Nephron progenitor cell (in vitro differentiated cells): ENCODE results near the gene TMPRSS6.
A peak's percentile ranks its signal among the peaks of the same experiment; 100 is the strongest.

Experiments used
- DNase-seq: peaks from one replicate; pipeline ENCODE4 v3.0.0; 2021
- H3K27ac Mint-ChIP-seq: 2 replicates; pipeline ENCODE4 v1.8.0; 2021; ENCODE audit warnings: mild to moderate bottlenecking, moderate library complexity, mixed read lengths
- H3K27me3 Mint-ChIP-seq: 2 replicates; pipeline ENCODE4 v1.8.0; 2021; ENCODE audit warnings: mild to moderate bottlenecking, low read depth, mixed read lengths; ENCODE audit not compliant: poor library complexity
- H3K36me3 Mint-ChIP-seq: 2 replicates; pipeline ENCODE4 v1.8.0; 2021; ENCODE audit warnings: low read depth, mixed read lengths
- H3K4me1 Mint-ChIP-seq: 2 replicates; pipeline ENCODE4 v1.8.0; 2021; ENCODE audit warnings: mixed read lengths
- H3K4me3 Mint-ChIP-seq: 2 replicates; pipeline ENCODE4 v1.8.0; 2021; ENCODE audit warnings: mild to moderate bottlenecking, moderate library complexity, mixed read lengths
- H3K9me3 Mint-ChIP-seq: 2 replicates; pipeline ENCODE4 v1.8.0; 2021; ENCODE audit warnings: mild to moderate bottlenecking, moderate library complexity, mixed read lengths
- TF ChIP-seq, protein P1 (sequence below): fragments of 200-600 bp; sonication (generic); IDR thresholded peaks from 2 replicates; pipeline ENCODE4 v1.5.0; 2021; ENCODE audit warnings: antibody characterized with exemption

Gene TMPRSS6

DNA sequence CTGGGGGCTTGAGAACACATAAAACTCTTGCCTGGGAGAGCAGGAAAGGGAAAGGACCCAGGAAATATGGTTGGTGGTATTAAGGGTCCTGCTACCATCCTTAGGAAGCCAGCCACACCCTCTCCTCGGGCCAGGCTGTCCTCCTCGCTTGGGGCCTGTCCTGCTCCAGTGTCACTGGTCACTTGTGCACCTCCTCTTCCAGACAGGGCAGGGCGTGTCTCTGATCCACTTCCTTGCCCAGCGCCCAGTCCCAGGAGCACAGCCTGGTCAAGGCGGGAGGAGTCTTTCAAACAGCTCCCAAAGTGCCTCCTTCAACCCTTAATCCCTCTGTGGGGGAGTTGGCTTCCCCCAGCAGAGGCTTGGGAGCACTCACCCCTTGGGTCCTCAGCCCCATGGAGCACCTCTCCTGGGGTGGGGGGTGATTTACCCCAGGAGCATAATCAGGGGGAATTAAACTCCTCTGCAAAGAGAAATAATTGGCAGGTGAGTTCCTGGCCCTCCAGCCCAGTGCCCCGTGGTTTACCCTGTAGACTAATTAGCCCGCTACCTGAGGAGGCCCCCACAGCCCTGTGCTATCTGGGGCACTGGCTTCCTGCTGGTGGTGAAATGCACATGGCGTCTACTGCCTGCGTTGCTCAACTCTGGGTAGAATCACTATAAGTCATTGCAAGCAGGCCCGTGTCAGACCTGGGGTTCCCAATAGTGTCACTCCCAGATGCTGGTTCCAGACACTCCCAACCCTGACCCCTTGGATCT, 8.0 kb downstream of the TMPRSS6 start:
- no peak for DNase-seq
- H3K27me3 Mint-ChIP-seq: peaks cover 55% of the 10 kb centered on the region
- TF ChIP-seq, protein P1, sequence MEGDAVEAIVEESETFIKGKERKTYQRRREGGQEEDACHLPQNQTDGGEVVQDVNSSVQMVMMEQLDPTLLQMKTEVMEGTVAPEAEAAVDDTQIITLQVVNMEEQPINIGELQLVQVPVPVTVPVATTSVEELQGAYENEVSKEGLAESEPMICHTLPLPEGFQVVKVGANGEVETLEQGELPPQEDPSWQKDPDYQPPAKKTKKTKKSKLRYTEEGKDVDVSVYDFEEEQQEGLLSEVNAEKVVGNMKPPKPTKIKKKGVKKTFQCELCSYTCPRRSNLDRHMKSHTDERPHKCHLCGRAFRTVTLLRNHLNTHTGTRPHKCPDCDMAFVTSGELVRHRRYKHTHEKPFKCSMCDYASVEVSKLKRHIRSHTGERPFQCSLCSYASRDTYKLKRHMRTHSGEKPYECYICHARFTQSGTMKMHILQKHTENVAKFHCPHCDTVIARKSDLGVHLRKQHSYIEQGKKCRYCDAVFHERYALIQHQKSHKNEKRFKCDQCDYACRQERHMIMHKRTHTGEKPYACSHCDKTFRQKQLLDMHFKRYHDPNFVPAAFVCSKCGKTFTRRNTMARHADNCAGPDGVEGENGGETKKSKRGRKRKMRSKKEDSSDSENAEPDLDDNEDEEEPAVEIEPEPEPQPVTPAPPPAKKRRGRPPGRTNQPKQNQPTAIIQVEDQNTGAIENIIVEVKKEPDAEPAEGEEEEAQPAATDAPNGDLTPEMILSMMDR: no peak
- peaks cover 59% of the 10 kb centered on the region for H3K4me1 Mint-ChIP-seq
- H3K9me3 Mint-ChIP-seq: no peaks in the 10 kb centered on the region
- no peak overlapping the region for H3K4me3 Mint-ChIP-seq
- no peak overlapping the region for H3K27ac Mint-ChIP-seq
- H3K36me3 Mint-ChIP-seq: no peaks in the 10 kb centered on the region

DNA sequence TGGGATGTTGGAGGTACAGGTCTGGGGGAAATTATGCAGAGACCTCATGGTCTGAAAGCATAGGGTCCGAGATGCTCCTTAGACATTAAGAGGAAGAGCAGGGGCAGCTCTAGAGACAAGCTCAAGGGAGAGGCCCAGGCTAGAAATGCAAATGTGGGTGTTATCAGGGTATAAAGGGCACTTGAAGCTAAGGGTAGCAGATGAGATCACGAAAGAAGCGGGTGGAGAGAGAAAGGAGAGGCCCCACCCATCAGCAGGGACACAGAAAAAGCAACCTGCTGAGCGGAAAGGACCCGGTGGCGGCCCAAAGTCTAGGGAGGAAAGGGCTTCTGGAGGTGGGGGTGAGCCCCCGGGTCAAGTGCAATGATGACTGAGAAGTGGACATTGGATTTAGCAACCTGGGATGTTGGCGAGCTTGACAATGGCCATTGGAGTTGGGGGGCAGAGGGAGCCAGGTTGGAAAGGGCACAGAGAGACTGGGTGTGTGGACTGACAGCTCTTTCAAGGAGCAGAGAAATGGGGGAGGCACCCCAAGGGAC, 8.9 kb downstream of the TMPRSS6 start:
- Mint-ChIP-seq H3K27me3 (peaks cover 56% of the 10 kb centered on the region), H3K27ac (no peak overlapping the region), H3K9me3 (no peaks in the 10 kb centered on the region), H3K4me1 (peaks cover 64% of the 10 kb centered on the region), H3K4me3 (no peak overlapping the region), H3K36me3 (no peaks in the 10 kb centered on the region)
- no peak for DNase-seq
- TF ChIP-seq, protein P1: no peak

DNA sequence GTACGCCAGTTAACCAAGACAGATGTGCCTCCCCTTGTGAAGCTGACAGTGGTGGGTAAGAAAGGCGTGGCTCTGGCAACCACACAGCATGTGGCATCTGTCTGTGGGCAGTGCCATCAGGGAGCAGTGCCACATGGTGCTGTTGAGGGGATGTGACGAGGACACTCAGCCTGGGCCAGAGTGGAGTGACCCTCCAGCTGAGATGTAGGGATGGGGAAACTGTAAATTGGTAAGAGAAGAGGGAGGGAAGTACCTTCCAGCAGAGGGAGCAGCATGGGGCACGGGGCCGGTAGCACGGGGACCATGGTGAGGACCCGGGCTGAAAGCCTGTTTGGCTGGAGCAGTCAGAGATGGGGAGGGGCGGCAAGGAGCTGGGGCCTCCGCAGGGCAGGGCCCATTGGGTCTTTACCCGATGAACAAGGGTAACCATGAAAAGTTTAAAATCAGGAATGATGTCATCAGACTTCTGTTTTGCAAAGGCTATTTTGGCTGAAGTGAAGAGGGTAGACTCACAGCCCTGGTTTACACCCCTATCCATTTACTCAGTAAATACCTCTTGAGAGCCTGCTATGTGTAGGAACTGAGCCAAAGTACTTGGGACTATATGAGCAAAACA, 10.4 kb downstream of the TMPRSS6 start:
- TF ChIP-seq, protein P1: no peak
- no peak overlapping the region for H3K27ac Mint-ChIP-seq
- DNase-seq: no peak
- H3K27me3 Mint-ChIP-seq: peaks cover 71% of the 10 kb centered on the region
- no peak overlapping the region for H3K4me3 Mint-ChIP-seq
- peaks cover 68% of the 10 kb centered on the region for H3K4me1 Mint-ChIP-seq
- no peaks in the 10 kb centered on the region for H3K36me3 Mint-ChIP-seq
- H3K9me3 Mint-ChIP-seq: no peaks in the 10 kb centered on the region

DNA sequence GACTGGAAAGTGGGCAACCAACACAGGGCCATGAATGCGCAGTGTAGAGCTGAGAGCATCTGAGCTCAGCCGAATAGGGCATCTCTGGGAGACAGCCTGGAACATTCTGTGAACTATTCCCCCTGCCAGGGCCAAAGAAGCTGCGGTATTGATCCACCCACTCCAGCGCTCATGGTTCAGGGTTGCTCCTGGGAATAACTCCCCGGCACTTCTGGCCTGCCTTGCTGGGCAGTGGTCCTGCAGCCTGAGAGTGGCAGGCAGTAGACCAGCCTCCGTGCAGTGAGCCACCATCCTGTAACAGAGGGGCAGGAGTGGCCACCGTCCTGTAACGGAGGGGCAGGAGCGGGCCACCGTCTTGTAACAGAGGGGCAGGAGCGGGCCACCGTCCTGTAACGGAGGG, 12.2 kb downstream of the TMPRSS6 start:
- Mint-ChIP-seq H3K4me1 (peaks cover 64% of the 10 kb centered on the region), H3K9me3 (no peaks in the 10 kb centered on the region), H3K27me3 (peaks cover 77% of the 10 kb centered on the region), H3K27ac (no peak overlapping the region), H3K4me3 (peak overlapping the region; percentile 76), H3K36me3 (no peaks in the 10 kb centered on the region)
- no peak for DNase-seq
- TF ChIP-seq, protein P1: no peak

DNA sequence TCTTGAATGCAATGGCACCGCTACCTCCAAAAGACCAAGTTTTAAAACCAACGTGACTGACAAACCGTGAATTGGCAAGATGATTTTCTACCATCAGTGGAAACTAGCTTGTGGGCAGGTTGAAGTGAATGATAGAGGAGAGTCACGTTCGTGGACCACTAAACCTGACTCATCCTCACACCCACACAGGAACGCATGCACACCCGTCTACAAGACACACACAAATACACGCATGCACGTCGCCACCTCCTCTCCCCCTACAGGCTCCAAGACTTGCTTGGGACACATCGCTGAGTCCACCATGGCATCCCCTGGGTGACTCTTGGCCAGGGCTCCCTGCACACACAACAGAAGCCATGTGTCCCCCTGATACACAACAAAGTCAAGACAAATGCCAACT, 14.4 kb downstream of the TMPRSS6 start:
- Mint-ChIP-seq H3K36me3 (no peaks in the 10 kb centered on the region), H3K27me3 (peaks cover 76% of the 10 kb centered on the region), H3K4me3 (no peak overlapping the region), H3K9me3 (no peaks in the 10 kb centered on the region), H3K27ac (no peak overlapping the region), H3K4me1 (peaks cover 58% of the 10 kb centered on the region)
- no peak for DNase-seq
- TF ChIP-seq, protein P1: no peak
